BJ (cell line): ENCODE results near the gene PTGR3. TPM values are rescaled to one million over a fixed set of nuclear protein-coding genes. Genes with fewer than 3 reads are reported as not detected.
A peak's percentile ranks its signal among the peaks of the same experiment; 100 is the strongest.

Experiments used
- CTCF ChIA-PET: fragments of 350-600 bp; formaldehyde crosslinking; extraction: SDS; loops from one replicate; lab custom pipeline; 2021; ENCODE audit warnings: antibody characterized with exemption, inconsistent platforms; lab: Yijun Ruan, JAX
- POLR2A ChIA-PET: fragments of 300-600 bp; sonication (Branson Sonifier 250); formaldehyde crosslinking; extraction: SDS; loops from one replicate; lab custom pipeline; 2021; ENCODE audit warnings: antibody characterized with exemption; lab: Charles Lee
- DNase-seq: peaks from one replicate; pipeline ENCODE4 v3.0.0-alpha.2; 2011; ENCODE audit warnings: low read depth
- H3K27me3 ChIP-seq: 2 replicates; pipeline ENCODE4 v1.6.0; 2011; ENCODE audit warnings: low read length; ENCODE audit not compliant: control insufficient read depth, insufficient read depth
- H3K36me3 ChIP-seq: 2 replicates; pipeline ENCODE4 v1.5.1; 2011; ENCODE audit warnings: low read length; ENCODE audit not compliant: control insufficient read depth, insufficient read depth
- H3K4me3 ChIP-seq: 2 replicates; pipeline ENCODE4 v1.5.1; 2011; ENCODE audit warnings: low read depth, mild to moderate bottlenecking, control low read depth, low read length
- polyA plus RNA-seq: library from polyadenylated mRNA; depleted of rRNA; stranded (reverse); fragments of >200 nt; gene quantifications from 2 replicates; pipeline ENCODE4 v1.2.3, GENCODE V29; 2011
- TF ChIP-seq, protein P1 (sequence below): IDR thresholded peaks from 2 replicates; pipeline ENCODE4 v1.5.1; 2011; ENCODE audit warnings: low read depth, mild to moderate bottlenecking, control low read depth, inconsistent platforms, low read length, moderate library complexity; ENCODE audit not compliant: insufficient read depth

PTGR3 gene
- polyA plus RNA-seq, 1 experiment: 70.3 TPM

DNA sequence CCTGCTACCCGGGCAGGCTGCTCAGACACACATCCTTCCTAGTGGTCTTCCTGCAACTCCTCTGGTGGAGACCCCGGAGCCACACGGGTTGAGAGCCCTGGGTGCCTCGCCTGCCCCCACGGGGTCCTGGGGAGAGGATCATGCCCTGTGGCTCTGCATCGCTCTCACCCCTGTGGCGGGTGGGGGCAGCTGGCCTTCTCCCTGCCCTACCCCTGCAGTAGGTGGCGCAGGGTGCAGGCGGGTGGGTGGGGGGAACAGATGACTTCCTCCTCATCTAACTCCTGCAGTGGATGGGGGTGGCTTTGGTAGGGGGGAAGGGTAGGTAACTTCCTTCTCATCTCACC is 40.2 kb upstream of the PTGR3 start:
- TF ChIP-seq, protein P1, sequence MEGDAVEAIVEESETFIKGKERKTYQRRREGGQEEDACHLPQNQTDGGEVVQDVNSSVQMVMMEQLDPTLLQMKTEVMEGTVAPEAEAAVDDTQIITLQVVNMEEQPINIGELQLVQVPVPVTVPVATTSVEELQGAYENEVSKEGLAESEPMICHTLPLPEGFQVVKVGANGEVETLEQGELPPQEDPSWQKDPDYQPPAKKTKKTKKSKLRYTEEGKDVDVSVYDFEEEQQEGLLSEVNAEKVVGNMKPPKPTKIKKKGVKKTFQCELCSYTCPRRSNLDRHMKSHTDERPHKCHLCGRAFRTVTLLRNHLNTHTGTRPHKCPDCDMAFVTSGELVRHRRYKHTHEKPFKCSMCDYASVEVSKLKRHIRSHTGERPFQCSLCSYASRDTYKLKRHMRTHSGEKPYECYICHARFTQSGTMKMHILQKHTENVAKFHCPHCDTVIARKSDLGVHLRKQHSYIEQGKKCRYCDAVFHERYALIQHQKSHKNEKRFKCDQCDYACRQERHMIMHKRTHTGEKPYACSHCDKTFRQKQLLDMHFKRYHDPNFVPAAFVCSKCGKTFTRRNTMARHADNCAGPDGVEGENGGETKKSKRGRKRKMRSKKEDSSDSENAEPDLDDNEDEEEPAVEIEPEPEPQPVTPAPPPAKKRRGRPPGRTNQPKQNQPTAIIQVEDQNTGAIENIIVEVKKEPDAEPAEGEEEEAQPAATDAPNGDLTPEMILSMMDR: no peak
- no peaks in the 10 kb centered on the region for H3K36me3 ChIP-seq
- no peaks in the 10 kb centered on the region for H3K27me3 ChIP-seq
- H3K4me3 ChIP-seq: no peak overlapping the region
- POLR2A ChIA-PET: no interaction called here
- CTCF ChIA-PET: no interaction called here
- DNase-seq: no peak

DNA sequence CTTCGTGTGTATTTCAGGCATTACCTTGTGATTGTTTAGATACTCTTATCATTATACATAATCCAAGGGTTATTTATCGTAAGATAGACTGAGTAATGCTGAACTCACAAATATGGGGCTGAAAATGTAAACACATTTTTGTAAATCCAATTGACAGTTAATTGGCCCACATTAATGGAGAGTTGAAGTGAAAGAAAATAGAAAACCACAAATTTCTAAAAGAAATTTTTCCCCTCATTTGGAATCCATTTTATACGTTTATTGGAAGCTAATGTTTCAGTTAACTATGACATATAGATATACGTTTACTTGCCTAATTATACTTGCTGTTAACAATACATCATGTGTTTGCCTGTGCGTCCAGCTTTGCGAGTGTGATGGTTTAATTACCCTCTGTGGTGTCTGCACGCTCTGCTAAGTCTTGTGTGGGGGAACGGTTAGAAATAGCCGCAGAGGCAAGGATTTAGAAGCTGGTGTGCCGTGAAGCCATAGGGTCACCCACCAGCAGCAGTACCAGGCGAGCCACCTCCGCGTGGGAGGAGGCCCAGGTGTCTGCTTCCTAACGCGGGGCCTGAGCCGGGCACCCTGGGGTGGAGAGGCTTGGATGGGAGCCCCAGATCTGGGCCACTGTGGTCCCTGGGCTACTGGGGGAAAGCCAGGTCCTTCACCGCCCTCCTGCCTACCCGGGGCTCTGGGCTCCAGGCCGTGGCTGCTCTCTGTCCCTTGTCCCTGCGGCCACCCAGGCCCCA is 39.7 kb upstream of the PTGR3 start:
- POLR2A ChIA-PET: no interaction called here
- Histone ChIP-seq H3K27me3 (no peaks in the 10 kb centered on the region), H3K36me3 (no peaks in the 10 kb centered on the region), H3K4me3 (peak overlapping the region; percentile 34)
- TF ChIP-seq, protein P1: no peak
- CTCF ChIA-PET: no interaction called here
- DNase-seq: no peak

GRCh38 chr18:75247611-75248421 is 38.9 kb upstream of the PTGR3 start:
- H3K4me3 ChIP-seq: peak overlapping the region; percentile 34
- DNase-seq: no peak
- H3K36me3 ChIP-seq: no peaks in the 10 kb centered on the region
- CTCF ChIA-PET: no interaction called here
- TF ChIP-seq, protein P1: no peak
- H3K27me3 ChIP-seq: no peaks in the 10 kb centered on the region
- POLR2A ChIA-PET: no interaction called here

DNA sequence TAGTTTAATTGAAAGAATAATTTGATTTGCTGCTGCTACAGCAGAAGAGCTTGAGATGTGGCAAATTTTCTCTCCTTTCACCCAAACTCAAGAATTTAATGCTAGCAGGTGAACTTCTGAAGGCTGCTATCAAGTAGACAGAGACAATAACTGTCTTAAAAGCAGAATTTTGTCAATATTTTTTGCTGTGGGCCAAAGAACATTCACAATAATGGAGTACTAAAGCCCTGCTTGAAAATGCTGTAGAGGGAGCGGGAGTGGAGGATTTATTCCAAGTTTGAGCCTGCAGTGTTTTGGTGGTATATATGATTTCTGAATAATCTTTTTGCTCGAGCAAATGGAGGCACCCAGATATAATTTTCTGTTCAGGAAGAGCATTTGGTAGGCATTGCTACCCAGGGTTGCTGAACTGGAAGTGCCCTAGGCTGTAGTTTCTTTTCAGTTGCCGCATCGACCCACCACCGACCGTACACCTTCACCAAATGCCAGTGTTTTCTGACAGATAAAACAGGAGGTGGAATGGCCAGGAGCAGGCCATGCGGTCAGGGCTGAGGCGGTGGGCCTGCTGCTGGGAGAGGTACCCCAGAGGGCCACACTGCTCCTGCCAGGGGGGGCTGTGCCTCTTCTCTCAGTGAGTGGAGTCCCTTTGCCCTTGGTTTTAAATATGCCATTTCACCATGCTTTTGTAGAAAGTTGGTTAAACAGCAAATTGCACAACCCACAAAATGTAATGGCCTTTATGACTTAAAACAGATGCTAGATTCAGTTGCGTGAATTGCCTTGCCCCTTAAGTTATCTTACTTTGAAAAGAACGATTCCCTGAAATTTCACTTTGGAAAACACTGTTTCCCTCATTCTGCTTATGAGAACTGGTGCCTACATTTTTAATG is 38.0 kb upstream of the PTGR3 start:
- CTCF ChIA-PET: interaction anchor here (0.6 kb wide), 1 partner anchor 22 kb away, joined by 3 read pairs; no protein-coding TSS in a partner anchor
- H3K36me3 ChIP-seq: no peaks in the 10 kb centered on the region
- POLR2A ChIA-PET: interaction anchor here (0.6 to 0.8 kb wide), 2 partner anchors 31 to 1461 kb away, joined by 3 read pairs; no protein-coding TSS in a partner anchor
- DNase-seq: no peak
- H3K27me3 ChIP-seq: no peaks in the 10 kb centered on the region
- H3K4me3 ChIP-seq: peak overlapping the region; percentile 34
- TF ChIP-seq, protein P1: no peak
